OCI-LY7 (cell line): ENCODE results near the gene B3GLCT.

ENCODE experiments used
- CTCF ChIP-seq: fragments of 200-600 bp; sonication (generic); conservative IDR thresholded peaks from 2 replicates; pipeline ENCODE4 v1.5.1; 2014; ENCODE audit warnings: mild to moderate bottlenecking, antibody characterized with exemption, low read length, moderate library complexity, mixed read lengths
- EZH2phosphoT487 ChIP-seq: fragments of 200-600 bp; sonication (generic); IDR thresholded peaks from 2 replicates; pipeline ENCODE4 v1.6.1; 2018; ENCODE audit warnings: low read depth, borderline replicate concordance, mild to moderate bottlenecking, mixed run types, antibody characterized with exemption, low read length, moderate library complexity, mixed read lengths

- no peak for TF ChIP-seq CTCF
- TF ChIP-seq EZH2phosphoT487, result no peak
Observed at GRCh38 chr13:31223640-31224039, 23.9 kb downstream of the B3GLCT start.
